Endothelial cell of coronary artery (primary cell): ENCODE measurements around the gene ZNF318. TPM values are rescaled to one million over a fixed set of nuclear protein-coding genes. Genes with fewer than 3 reads are reported as not detected.

Source experiments
- total RNA-seq: library from RNA; depleted of rRNA; stranded (reverse); fragments of >200 nt; gene quantifications from 2 replicates; pipeline ENCODE4 v1.2.3, GENCODE V29; 2014

Gene ZNF318
- total RNA-seq: 4.1 and 5.4 TPM in 2 replicates

GRCh38 chr6:43369174-43370002, at the start of gene ZNF318:
ZNF318 (minus strand) TSS chr6:43369647; CDS start chr6:43369365, 282 bp downstream.

GRCh38 chr6:43308101-43308989, 61.1 kb downstream of the ZNF318 start, which contains the start of gene CRIP3:
CRIP3 (minus strand) TSS chr6:43308826; CDS start chr6:43308792, 34 bp downstream.

DNA sequence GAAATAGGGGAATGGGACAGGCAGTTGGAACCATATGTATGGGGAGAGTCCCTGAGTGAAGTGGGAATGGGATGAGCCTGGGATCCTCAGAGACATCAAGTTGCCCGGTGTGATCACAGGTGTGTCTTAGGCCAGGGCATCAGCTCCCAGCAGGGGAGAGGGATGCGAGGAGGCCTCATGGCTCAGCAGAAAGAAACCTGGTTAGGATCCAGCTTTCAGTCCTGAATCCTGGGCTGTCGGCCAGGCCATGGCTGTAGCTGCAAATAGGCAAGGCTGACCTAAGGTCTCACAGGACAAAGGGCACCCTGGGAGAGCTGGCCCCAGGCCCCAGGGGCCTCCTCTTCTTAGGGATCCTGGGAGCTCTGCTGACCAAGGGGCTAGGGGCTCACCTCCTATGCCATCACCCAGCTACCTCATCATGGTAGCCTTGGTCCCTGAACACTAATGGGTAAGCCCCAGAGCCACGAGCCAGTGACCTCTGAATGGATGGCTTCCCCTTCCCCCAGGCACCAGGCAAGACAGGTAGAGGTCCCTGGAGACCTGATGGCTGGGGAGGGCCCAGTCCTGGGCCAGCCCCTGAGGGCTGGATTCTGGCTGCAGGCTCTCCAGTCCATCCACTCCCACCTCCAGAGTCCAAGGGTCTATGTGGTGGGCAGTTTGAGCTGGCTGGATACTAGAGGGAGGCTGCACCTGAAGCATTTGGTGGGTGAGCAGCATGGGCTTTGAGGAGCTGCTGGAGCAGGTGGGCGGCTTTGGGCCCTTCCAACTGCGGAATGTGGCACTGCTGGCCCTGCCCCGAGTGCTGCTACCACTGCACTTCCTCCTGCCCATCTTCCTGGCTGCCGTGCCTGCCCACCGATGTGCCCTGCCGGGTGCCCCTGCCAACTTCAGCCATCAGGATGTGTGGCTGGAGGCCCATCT, 71.5 kb downstream of the ZNF318 start, which contains the start of gene SLC22A7:
Gene SLC22A7 (plus strand): TSS at position 617 of the 921 bp plus-strand sequence. CDS start 99 bp downstream, at position 716.

Other genes starting within 250 kb of the ZNF318 start
- gene SRF, start 198.4 kb downstream of the ZNF318 start, total RNA-seq: 15.7 and 17.7 TPM in 2 replicates
- 19.7 and 30.1 TPM in 2 replicates for gene CUL9, start 187.5 kb downstream of the ZNF318 start, total RNA-seq
- 32.0 and 54.7 TPM in 2 replicates for gene DNPH1, start 140.2 kb downstream of the ZNF318 start, total RNA-seq
- gene TTBK1, start 126.2 kb downstream of the ZNF318 start, total RNA-seq: under 0.01 and 0.09 TPM in 2 replicates
- not detected in 2 replicates for gene SLC22A7, start 71.4 kb downstream of the ZNF318 start, total RNA-seq
- not detected in 2 replicates for gene CRIP3, start 60.8 kb downstream of the ZNF318 start, total RNA-seq
- gene ABCC10, start 57.9 kb upstream of the ZNF318 start, total RNA-seq: 12.7 and 22.5 TPM in 2 replicates
- gene DLK2, start 85.9 kb upstream of the ZNF318 start, total RNA-seq: 0.09 and 0.28 TPM in 2 replicates
- gene TJAP1, start 107.9 kb upstream of the ZNF318 start, total RNA-seq: 8.5 and 10.7 TPM in 2 replicates
- gene LRRC73, start 140.7 kb upstream of the ZNF318 start, total RNA-seq: 0.18 and 0.19 TPM in 2 replicates
- gene YIPF3, start 147.3 kb upstream of the ZNF318 start, total RNA-seq: 97.6 and 107 TPM in 2 replicates
- 35.0 and 42.1 TPM in 2 replicates for gene POLR1C, start 147.4 kb upstream of the ZNF318 start, total RNA-seq
- 25.6 and 30.2 TPM in 2 replicates for gene XPO5, start 206.4 kb upstream of the ZNF318 start, total RNA-seq
- 18.8 and 24.4 TPM in 2 replicates for gene POLH, start 206.5 kb upstream of the ZNF318 start, total RNA-seq